Amniotic stem cell (primary cell): ENCODE results near the gene HPCAL1.

ENCODE experiments used
- DNase-seq: peaks from one replicate; lab custom pipeline; 2025; lab: John Stamatoyannopoulos, UW

HPCAL1 gene

GRCh38 chr2:10425699-10426098 is 123.0 kb downstream of the HPCAL1 start:
- DNase-seq, result no peak

DNA sequence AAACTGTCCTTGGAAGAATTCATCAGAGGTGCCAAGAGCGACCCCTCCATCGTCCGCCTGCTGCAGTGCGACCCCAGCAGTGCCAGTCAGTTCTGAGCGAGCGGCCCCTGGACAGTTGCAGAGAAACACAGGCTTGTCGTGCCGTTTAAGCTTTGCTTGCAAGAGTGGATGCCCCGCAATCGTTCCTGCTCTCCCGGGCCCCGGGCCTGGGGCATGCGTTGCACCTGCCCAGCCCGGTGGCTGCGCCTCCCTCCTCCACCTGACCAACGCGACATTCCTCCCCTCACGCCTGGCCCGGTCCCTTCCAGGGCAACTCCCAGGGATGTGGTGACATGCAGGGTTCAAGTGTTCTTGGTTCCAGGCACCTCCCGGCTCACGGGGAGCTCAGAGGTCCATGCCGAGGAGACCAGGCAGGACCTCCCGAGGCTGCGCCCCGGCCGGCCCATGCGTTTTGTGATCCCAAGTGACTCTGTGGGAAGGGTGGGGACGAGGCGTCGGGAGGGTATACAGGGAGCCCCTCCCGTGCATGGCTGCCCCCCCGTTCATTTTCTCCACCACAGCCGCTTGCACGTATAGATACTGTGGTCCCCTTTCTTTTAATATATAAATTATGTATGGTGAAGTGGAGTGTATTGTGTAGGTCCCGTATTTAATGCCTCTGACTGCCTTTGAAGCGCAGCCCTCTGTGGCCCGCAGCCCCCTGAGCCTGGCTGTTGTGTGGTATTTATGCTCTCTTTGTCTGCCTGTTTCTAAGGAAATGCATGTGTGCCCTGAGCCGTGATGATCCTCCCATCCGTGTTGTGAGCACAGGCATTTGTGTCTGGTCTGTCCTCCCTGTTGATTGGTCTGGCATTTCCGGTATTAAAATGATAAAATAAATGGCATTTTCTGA is 124.3 kb downstream of the HPCAL1 start:
- no peak for DNase-seq

- no peak for DNase-seq
Measured at GRCh38 chr2:10427618-10427949, 124.9 kb downstream of the HPCAL1 start.

DNA sequence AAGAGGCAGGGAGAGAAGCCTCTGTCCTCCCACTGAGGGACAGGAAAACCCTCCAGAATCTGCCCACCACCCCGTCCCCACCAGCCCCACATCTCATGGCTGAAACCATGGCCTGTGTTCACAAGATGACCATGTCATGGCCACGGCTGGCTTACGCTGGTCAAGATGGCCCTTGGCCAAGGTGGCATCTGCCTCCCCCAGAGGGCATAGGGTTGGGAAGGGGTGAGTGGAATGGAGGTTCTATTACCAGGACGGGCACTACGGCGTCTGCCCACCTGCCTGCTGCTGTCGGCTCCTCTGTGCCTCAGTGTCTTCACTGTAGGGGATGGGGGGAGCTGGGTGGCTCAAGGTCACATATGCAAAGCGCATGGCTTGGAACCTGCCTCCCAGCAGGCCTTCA is 125.7 kb downstream of the HPCAL1 start:
- DNase-seq, result no peak

GRCh38 chr2:10428924-10429323 is 126.2 kb downstream of the HPCAL1 start:
- DNase-seq, result no peak

DNA sequence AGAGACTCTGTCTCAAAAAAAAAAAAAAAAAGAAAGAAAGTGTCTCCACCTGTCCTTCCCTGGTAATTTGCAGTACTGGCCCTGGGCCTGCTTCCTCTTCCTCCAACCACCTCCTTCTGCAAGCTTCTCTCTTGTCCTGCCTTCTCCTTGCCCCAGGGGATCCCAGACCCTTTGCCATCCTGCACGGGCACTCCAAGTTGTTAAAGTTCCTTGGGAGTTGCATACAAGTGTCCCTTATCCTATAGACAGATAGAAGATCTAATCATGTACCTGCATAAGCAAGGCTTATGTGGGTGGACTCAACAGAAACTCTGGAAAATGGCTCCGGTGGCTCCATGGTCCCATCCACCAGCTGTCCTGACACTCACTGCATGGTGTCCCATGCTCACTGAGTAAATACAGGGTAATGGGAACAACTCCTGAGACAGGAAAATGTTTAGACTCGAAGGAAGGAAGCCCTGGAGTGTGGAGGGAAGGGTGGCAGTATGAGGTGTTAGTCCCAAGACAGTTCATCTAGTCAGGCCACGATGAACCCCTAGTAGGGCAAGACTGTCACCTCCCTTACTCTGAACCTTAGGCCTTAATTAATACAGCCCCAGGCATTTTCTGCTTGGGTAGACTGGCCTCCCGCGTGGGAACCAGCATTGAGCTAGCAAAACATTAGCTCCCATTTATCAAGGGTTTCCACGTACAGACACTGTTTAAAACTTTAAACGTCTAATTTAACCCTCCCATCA is 128.3 kb downstream of the HPCAL1 start:
- DNase-seq, result no peak

- no peak for DNase-seq
Measured at GRCh38 chr2:10431797-10432196, 129.1 kb downstream of the HPCAL1 start.

DNA sequence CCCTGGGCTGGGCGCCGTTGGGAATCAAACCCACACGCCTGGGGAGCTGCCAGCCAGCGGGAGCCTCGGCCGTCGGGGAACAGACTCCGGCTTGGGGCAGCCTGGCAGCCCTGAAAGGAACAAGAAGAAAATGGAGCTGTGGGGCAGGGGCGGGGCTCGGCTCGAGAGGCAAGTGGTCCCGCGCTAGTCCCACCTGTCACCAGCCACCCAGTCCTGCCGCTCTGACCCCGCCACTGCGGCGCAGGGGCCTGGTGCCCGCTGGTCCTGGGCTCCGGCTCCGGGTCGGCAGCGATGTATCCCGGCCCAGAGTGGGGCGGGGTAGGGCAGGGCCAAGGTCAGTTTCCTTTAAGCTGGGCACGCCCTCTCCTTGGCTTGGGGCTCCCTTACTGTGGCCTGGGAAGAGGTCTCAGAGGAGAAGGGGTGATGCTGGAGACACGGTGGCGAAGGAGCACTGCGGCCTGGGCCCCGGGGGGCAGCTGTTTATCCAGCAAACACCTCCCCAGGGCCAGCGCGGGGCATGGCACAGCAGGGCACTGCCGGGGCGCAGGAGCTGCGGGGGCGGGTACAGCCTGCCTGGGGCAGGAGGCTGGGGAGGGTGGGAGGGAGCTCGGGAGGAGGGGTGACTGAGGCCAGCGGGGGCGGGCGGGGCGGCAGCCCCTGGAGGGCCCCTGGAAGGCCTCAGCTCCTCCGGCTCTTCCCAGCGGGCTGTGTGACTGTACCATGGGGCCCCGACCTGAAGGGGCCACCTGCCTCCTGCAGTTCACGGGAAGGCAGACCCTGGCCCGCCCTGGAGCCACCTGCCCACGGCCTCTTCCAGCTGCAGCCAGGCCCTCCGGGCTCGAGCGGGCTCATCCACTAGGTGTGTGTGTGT is 129.8 kb downstream of the HPCAL1 start:
- no peak for DNase-seq

DNA sequence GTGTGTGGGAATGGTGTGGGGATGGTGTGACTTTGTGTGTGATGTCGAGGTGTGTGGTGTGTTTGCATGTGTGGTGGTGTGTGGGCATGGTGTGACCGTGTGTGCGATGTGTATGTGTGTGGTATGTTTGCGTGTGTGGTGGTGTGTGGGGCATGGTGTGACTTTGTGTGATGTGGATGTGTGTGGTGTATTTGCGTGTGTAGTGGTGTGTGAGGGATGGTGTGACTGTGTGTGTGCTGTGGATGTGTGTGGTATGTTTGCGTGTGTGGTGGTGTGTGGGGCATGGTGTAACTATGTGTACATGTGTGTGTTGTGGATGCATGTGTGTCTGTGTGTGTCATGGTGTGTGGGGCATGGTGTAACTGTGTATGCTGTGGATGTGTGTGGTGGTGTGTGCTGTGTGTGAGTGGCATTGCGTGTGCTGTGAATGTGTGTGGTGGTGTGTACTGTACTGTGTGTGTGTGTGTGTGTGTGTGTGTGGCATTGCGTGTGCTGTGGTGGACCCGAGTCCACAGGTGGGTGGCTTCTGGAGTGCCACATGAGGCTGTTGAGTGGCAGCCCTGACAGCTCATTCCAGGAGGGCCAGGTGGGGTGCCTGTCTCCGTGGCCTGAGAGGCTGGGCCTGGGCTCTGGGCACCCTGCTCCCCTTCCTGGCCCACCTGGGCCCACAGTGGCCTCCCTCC is 130.7 kb downstream of the HPCAL1 start:
- DNase-seq, result no peak

DNA sequence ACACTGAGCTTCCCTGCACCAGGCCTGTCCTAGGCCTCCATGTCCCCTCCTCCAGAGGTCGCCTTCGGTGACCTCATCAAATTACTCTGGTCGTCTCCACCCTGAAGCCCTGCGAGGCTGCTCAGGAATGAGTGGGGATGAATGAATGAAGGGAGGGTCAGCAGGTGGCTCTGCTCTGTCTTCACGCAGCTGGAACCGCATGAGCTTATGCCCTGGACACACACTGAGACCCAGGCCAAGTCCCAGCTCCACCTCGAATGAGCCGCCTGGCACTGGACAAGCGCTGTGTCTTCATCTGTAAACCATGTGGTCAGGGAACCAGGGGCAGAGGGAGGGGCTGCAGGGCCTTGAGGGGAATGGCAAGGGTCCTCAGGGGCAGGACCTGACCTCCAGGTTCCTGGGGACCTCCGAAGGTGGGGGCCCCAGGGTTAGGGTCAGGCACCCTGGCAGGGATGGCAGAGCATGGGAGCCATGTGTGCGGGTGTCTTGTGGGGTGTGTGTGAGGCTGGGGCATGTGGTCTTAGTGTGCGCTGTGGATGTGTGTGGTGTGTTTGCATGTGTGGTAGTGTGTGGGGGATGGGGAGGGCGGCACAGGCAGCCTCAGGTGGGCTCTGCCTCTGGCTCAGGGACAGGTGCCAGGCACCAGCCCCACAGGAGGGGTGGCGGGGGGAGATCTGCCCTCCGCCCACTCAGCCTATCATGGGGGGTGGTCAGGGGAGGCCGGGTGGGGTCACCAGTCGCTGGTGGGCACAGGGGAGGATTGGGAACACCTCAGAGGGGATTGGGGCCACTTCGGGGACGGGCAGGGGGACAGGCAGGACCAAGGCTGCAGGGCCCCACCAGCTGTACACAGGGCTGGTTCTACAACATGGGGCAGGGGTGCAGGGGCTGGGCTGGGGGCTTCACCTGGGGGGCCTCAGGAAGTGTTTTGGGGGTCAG is 131.5 kb downstream of the HPCAL1 start:
- DNase-seq, result no peak

DNA sequence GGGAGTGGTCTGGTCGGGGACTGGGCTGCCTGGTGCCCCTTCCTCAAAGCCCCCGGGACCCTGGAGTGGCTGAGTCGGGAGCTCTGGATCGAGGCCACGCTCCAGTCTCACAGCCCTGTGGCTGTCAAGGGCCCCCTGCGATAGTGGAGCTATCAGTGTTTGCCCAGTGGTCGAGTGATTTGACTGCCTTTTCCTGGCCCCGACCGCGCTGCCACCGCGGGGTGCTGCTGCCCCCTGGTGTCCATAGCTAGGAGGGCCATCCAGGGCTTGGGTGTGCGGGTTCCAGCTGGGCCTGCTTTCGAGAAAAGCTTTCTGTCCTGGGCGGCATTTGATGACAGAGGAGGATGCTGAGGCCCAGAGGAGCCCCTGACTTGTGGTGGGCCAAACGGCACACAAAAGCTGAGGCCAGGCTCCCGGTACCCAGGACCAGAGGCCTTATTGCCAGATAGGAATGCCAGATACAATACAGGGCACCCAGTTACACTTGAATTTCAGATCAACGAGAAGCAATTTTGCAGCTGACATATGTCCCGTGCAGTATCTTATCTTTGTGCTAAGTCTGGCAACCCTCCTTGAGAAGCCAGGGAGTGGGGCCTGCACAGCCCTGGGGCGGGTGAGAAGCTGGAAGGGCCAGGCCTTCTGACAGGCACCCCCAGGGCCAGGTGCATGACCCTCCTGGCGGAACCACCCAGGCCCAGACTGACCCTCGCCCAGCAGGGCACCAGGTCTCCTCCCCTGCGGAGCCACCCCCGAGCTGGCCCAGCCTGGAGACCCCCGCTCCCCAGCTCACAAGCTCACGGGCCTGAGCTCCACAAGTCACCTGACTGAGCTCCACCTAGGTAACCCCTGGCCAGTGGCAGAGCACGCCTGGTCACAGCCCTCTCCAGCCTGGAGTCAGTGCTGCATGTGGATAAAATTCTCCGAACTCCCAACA is 132.4 kb downstream of the HPCAL1 start:
- DNase-seq, result no peak

DNA sequence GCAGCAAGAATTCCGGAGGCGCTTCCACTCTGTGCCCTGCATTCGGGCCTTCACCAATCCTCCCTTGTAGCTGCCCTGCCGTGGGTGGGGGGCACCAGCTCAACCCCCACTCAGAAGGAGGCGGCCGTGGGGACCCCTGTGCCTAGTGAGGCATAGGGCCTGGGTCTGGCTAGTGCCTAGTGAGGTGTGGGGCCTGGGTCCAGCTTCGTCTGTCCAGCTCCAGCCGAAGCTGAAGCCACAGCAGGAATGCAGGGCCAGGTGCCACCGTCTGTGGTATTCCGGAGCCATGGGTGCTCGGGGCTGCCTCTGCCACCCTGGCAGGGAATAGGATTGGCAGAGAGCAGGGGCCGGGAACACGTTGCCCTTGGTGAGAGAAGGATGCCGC is 133.1 kb downstream of the HPCAL1 start:
- DNase-seq, result no peak

DNA sequence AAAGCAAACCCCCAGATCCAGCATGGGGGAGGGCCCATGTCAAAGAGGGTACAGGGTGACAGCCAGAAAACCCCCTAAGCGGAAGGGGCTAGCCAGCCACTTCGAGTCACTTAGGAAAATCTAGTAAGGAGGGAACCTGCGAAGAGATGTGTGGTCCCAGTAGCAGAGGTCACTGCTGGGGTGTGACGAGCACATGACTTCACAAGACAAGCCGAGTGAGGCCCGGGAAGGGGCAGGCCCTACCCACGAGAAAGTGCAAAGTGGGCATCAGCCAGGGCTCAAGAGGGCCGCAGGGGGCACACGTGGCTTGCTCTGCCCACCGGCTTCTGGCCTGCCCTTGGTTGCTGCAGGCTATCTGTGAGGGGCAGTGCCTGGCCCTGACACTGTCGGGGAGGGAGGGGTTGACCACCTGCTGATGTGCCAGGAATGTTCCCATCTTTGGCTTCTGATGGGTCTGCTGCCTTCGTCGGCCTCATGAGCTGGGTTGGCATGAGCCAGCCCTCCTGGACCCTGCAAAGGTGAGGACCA is 133.9 kb downstream of the HPCAL1 start:
- no peak for DNase-seq

DNA sequence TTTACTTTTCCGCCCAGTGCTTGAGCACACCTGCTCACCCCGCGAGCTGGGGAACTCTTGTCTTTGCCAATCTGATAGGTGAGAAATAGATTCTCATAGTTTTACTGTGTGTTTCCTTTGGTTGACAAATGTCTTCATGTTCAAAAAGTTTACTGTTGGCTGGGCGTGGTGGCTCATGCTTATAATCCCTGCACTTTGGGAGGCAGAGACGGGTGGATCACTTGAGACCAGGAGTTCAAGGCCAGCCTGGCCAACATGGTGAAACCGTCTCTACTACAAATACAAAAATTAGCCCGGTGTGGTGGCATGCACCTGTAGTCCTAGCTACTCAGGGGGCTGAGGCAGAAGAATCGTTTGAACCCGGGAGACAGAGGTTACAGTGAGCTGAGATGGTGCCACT is 135.1 kb downstream of the HPCAL1 start:
- DNase-seq, result no peak

DNA sequence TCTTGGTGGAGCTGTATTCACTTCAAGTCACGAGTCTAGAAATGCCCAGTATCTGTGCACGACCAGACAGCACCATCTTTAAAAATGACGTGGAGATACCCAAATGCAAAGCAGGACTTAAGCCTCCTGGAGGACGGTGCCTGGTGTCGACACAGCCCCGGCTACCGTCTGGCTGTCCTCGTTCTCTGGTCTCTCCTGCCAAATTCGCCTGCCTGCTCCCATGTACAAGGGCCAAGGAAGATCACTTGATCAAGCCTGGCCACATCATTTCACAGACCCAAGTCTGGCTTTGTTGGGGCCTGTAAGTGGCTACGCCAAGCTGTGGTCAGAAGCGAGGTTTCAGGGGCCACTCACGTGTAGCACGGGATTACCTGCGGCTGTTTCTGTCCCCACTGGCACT is 136.0 kb downstream of the HPCAL1 start:
- DNase-seq, result no peak

DNA sequence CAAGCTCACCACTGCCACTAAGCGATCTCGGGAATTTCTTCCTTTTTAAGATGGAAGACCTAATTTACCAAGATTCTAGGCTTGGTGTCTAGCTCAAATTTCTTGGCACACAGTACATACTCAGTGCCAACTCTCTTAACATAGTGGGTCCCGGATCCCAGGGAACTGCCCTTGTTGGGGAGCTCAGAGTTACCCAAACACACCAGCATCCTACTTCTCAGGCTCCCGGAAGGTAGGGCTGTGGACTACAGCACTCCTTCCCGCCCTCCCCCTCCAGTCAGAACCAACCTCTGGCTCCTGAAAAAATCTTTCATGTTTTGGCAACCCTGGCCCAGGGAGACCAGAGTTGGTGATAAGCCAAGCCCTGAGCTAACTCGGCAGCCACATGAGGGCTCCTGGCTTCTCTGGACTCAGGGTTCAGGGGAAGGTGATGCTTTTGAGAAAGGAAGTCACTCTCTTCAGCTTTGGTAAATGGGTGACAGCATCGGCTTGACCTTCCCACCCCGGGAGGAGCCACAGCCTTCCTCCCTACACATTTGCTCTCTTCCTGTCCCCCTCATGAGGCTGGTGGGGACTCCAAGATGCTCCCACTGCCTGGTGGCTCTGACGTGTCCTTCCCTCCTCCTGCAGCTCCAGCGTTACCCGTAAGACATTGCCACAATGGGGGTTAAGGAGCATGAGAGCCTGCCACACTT is 136.6 kb downstream of the HPCAL1 start:
- no peak for DNase-seq

DNA sequence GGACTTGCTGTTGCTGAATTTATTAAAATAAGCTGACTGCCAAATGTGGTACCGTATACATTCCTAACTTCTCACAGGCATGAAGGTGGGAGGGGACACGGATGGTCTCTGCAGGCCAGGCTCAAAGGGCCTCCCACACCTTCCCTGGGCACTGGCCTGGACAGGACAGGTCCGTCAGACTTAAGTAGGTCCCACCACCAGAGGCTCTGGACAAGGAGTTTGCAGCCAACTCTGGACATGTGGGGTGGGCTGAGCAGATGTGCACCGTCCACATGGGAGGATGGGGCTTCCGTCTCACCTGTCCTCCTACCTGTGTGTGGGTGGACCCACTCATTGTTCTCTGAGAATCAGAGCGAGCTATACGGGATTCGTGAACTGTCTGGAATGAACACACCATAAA is 137.3 kb downstream of the HPCAL1 start:
- DNase-seq, result no peak

DNA sequence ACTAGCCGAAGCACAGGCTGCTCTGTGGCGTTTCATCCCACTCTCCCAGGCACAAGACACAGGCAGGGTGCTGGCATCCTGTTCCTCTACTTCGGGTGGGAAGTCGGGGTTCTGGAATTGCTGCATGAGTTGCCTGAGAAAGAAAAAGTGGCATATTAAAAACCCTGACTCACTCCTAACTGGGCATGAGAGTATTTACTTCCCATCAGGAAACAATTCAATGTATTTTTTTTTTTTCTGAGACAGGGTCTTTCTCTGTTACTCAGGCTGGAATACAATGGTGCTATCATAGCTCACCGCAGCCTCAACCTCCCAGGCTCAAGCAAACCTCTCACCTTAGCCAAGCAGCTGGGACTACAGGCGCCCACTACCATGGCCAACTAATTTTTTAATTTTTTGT is 138.0 kb downstream of the HPCAL1 start:
- no peak for DNase-seq

DNA sequence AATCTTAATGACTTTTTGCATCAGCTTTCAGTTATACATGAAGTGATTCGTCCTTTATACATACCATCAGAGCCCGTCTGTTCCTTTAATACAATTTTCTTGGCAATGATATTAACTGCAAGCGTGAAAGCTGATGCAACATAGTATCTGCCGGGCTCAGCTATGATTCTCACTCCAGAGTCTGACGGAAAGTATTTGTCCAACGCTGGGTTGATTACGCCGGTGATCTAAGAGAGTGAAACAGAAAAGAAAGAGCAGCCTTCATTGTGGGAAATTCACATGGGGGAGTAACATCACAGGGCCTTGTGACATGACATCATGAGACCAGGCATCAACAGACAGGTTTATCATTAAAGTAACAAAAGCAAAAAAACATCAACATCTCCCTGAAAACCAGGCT is 139.2 kb downstream of the HPCAL1 start:
- DNase-seq, result no peak
